HG02943 (cell line): ENCODE results near the gene EXOC6B.

Source experiments
- ATAC-seq: cut with Tn5 transposase; IDR thresholded peaks from one replicate; pipeline ENCODE4 v1.9.1; 2021; ENCODE audit warnings: mild to moderate bottlenecking, low read depth, moderate library complexity; ENCODE audit not compliant: unreplicated experiment

EXOC6B gene

GRCh38 chr2:72132981-72133720, 692.7 kb downstream of the EXOC6B start:
- no peak for ATAC-seq

- ATAC-seq = no peak
Observed at GRCh38 chr2:72131916-72132841, 693.7 kb downstream of the EXOC6B start.

DNA sequence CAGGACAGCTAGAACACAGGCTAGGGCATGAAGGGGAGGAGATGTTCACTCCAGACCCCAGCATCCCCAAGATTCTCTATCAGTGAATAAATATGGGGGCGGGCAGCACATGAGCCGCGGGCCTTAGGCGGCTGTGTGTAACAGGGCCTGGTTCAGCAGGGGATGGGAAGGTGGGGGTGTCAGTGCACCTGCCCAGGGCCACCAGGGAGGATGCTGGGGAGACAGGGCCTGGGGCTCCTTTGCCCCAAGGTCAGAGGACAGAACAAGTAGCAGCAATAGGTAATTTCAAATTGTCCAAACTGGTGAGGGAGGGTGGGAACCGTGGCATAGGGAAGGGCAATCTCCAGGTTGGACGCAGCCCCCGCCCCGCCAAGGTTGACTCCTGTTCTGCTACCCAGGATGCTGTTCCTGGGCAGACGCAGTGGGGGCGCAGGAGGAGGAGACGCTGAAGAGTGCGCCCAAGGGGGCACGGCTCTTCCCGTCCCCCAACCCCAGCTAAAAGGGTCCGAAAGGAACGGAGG, 694.4 kb downstream of the EXOC6B start:
- ATAC-seq = no peak

- ATAC-seq = no peak
Observed at GRCh38 chr2:72130659-72131360, 695.0 kb downstream of the EXOC6B start.

DNA sequence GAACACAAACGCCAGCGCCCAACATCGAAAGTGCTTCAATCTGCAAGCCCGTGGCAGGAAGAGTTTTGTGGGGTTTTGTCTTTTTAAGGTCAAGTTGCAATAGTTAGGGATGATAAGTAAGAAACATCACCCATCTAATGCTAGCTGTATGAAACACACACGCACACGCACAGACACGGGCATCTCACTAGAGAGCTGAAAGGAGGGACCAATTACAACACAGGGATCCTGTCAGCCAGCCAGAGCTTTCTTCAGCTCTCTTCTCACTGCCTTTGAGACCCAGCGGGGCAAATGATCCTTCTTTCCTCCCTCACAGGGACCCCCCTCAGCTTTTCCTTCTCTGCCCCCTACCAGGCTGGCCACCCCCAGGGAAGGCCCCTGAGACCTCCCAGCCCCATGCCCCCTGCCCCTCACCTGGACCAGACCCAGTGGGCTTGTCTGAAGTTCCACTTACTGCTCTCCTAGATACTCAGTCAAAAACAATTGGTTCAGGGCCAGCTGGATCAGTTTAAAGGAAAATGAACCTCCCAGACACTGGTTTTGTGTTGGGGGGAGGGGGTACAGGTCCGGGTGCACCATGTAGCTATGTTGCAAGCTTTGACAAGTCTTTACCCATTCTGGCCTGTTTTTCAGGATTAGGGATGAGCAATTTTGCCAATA, 696.0 kb downstream of the EXOC6B start:
- ATAC-seq = no peak

GRCh38 chr2:72128843-72129227, 697.0 kb downstream of the EXOC6B start:
- ATAC-seq = no peak

- no peak for ATAC-seq
Observed at GRCh38 chr2:72128059-72128842, 697.6 kb downstream of the EXOC6B start.

DNA sequence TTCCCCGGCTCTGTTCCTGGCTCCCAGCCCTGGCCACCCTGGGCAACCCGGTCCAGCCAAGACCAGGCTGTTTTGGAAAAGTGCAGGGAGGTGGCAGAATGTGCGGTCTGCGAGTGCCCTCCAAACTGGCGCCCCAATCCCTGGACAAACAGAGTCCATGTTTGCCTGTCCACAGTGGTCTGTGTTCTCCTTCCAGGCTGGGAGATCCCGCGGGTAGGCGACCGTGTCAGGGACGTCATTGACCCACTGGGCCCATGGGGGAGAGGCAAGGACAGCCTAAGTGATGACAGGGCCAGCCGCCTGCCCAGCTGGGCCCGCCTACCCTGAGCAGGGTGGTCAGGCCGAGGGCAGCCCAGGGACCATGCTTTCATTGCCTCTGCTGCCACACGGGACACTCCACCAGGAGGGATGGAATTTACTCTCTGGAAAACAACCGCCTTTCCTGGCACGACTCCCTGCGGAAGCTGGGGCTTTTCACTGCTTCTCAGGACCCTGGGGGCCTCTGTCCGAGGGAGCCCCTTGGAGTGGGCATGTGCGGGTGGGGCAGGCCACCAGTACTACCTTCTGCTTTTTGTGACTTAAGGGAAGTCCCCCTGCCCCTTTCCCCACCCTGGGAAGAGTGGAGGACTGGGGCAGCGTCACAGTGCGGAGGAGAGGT, 698.3 kb downstream of the EXOC6B start:
- no peak for ATAC-seq

DNA sequence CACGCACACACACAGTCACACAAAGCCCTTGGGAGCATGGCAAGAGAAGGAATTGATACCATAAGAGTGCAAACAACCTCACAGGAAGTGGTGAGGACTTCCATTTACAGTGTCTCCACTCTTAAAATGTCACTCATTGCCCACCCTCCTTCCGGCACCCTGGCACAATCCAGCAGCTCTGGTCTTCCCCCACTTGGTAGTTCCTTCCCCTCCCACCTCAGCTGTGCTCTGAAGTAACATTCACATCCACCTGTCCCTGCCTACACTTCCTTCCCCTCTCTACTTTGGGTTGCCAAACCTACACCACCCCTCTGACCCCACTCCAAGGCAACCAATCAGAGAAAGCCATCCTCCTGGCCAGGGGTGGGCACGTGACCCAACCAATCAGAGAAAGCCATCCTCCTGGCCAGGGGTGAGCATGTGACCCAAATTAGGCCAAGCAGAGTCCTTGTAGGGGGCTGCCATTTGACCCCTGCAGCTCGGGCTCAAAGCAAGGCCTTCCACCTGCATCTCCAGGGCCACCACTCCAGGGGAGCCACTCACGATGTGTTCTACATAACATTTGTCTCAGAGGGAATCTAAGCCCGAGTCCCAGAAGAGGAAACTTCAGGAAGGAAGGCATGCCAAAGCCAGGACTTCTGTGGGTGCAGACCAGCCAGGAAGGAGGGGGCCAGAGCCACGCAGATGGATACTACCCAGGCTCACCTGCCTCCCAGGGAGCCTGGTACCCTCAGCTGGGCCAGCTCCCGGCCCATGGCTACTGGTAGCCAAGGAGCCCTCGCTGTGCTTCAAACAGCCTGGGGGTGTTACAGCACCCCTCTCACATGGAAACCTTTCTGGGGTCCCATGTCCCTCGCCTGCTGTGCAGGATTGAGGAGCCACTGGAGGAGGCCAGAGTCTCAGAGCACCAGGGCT, 699.4 kb downstream of the EXOC6B start:
- ATAC-seq = no peak
